Peyer's patch (tissue), 4 donors: ENCODE data around the gene TK1.

Experiments used
- CTCF ChIP-seq, 6 experiments: fragments of 450-650 bp in 4 of 6; fragments of 200-600 bp in 2 of 6; sonication (generic) in 1 of 6; IDR thresholded peaks; one replicate each; pipeline ENCODE4 v1.5.1; 2017 to 2019; ENCODE audit warnings: antibody characterized with exemption in 6 of 6, mild to moderate bottlenecking in 3 of 6, moderate library complexity in 1 of 6
- POLR2A ChIP-seq, 2 donors: fragments of 450-650 bp; IDR thresholded peaks; one replicate each; pipeline ENCODE4 v1.5.1; 2017; ENCODE audit warnings: antibody characterized with exemption in 2 of 2, mild to moderate bottlenecking in 2 of 2, moderate library complexity in 2 of 2

- TF ChIP-seq CTCF (IDR thresholded peaks at IDR 0.05) = no peak
- TF ChIP-seq POLR2A (IDR thresholded peaks at IDR 0.05) = no peak
Observed at GRCh38 chr17:78219396-78220150, 32.7 kb upstream of the TK1 start.
